ENCODE measurements around the gene TIGAR. TPM values are rescaled to one million over a fixed set of nuclear protein-coding genes. Genes with fewer than 3 reads are reported as not detected.

The TIGAR gene
- total RNA-seq, 3 donors from 2014 or later = 11.4 to 17.0 (median 11.6) TPM

GRCh38 chr12:4281173-4281654 lies 39.8 kb upstream of the TIGAR start:
- DNase-seq = peak in 1 of 3 donors; percentile 38
- ATAC-seq = peak; percentile 58
- no peaks in the 10 kb centered on the region for H3K9me3 ChIP-seq
- no peak overlapping the region for H3K4me3 ChIP-seq
- H3K4me1 ChIP-seq (ENCODE audit: low read depth) = peaks cover 56% of the 10 kb centered on the region
- intact Hi-C loops (cut with DNase I, micrococcal nuclease) = loop anchor here in 1 of 2 donors (10.0 kb wide), 1 partner anchor 406 kb away; the partner anchor contains the start of gene PARP11
- peaks cover 3% of the 10 kb centered on the region for H3K36me3 ChIP-seq (ENCODE audit: low read depth)
- no peak for TF ChIP-seq CTCF (IDR thresholded peaks at IDR 0.05)

- ATAC-seq (no peak), DNase-seq (no peak)
- Histone ChIP-seq H3K4me3 (no peak overlapping the region), H3K4me1 (ENCODE audit: low read depth) (peaks cover 47% of the 10 kb centered on the region), H3K36me3 (ENCODE audit: low read depth) (peaks cover 3% of the 10 kb centered on the region), H3K9me3 (no peaks in the 10 kb centered on the region)
- intact Hi-C loops (cut with DNase I, micrococcal nuclease) = loop anchor here in 1 of 2 donors (10.0 kb wide), 1 partner anchor 407 kb away; the partner anchor contains the start of gene PARP11
- no peak for TF ChIP-seq CTCF (IDR thresholded peaks at IDR 0.05)
Observed at GRCh38 chr12:4282103-4282891, 38.7 kb upstream of the TIGAR start.

- peaks cover 47% of the 10 kb centered on the region for H3K4me1 ChIP-seq (ENCODE audit: low read depth)
- H3K36me3 ChIP-seq (ENCODE audit: low read depth) = peaks cover 3% of the 10 kb centered on the region
- H3K4me3 ChIP-seq = no peak overlapping the region
- intact Hi-C loops (cut with DNase I, micrococcal nuclease) = loop anchor here in 1 of 2 donors (10.0 kb wide), 1 partner anchor 408 kb away; the partner anchor contains the start of gene PARP11
- DNase-seq = no peak
- no peak for ATAC-seq
- H3K9me3 ChIP-seq = no peaks in the 10 kb centered on the region
- no peak for TF ChIP-seq CTCF (IDR thresholded peaks at IDR 0.05)
Observed at GRCh38 chr12:4282892-4283511, 38.0 kb upstream of the TIGAR start.

GRCh38 chr12:4283512-4284255 lies 37.3 kb upstream of the TIGAR start:
- no peak for DNase-seq
- TF ChIP-seq CTCF (IDR thresholded peaks at IDR 0.05) = no peak
- intact Hi-C loops (cut with DNase I, micrococcal nuclease) = loop anchor here in 1 of 2 donors (10.0 kb wide), 1 partner anchor 409 kb away; the partner anchor contains the start of gene PARP11
- no peak for ATAC-seq
- Histone ChIP-seq H3K9me3 (no peaks in the 10 kb centered on the region), H3K4me3 (no peak overlapping the region), H3K4me1 (ENCODE audit: low read depth) (peaks cover 40% of the 10 kb centered on the region), H3K36me3 (ENCODE audit: low read depth) (peaks cover 3% of the 10 kb centered on the region)

GRCh38 chr12:4284306-4284705 lies 36.7 kb upstream of the TIGAR start:
- no peak for ATAC-seq

More at GRCh38 chr12:4284306-4284705, 36.7 kb upstream of the TIGAR start:
- H3K36me3 ChIP-seq (ENCODE audit: low read depth) = peaks cover 3% of the 10 kb centered on the region
- intact Hi-C loops (cut with DNase I, micrococcal nuclease) = loop anchor here in 1 of 2 donors (10.0 kb wide), 1 partner anchor 410 kb away; the partner anchor contains the start of gene PARP11
- no peak for DNase-seq
- TF ChIP-seq CTCF (IDR thresholded peaks at IDR 0.05) = no peak
- no peak overlapping the region for H3K4me3 ChIP-seq
- H3K9me3 ChIP-seq = no peaks in the 10 kb centered on the region
- H3K4me1 ChIP-seq (ENCODE audit: low read depth) = peaks cover 35% of the 10 kb centered on the region
